Stimulated activated CD4-positive, alpha-beta T cell treated with anti-CD3 and anti-CD28 coated beads, Interleukin-12 subunit alpha, Interleukin-12 subunit beta, amount 100 ng/mL, for 48 hours (primary cell): ENCODE data around the gene ASTN1.

Experiments used
- DNase-seq, 3 donors: peaks; one replicate each; pipeline ENCODE4 v3.0.0-alpha.2; 2020; ENCODE audit warnings: low read depth in 2 of 3, low spot score in 1 of 3

ASTN1 gene

DNA sequence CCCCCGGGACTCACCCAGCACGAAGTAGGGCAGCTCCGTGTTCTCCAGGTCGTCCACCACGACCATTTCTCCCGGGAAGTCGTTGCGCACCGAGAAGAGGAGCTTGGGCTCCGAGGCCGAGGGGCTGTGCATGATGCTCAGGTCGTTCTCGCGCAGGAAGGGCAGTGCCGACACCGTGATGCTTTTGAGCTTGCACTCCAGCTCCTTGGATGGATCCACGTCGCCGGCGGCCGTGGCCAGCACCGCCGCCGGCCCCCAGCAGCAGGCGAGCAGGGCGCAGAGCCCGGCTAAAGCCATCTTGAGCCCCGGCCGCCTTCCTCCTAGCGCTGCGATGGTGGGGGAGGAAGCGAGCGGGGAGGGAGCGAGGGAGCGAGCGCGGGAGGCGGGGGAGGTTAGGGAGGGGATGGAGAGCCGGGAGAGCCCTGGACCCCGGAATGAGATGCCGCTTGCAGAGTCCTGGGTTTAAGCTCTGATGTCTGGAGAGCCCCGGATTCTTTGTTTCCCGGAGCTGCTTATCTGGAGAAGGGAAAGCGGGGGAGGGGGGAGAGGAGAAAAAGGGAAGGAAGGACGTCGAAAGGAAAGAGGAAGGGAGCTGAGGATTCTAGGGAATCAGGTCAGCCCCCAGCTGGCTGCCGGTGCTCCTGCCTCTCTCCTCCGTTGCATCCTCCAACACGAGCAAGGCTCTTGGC is at the start of gene ASTN1:
ASTN1 (minus strand) TSS at position 333 of the 689 bp plus-strand sequence; CDS start at position 297, 36 bp downstream.
- no peak for DNase-seq

DNA sequence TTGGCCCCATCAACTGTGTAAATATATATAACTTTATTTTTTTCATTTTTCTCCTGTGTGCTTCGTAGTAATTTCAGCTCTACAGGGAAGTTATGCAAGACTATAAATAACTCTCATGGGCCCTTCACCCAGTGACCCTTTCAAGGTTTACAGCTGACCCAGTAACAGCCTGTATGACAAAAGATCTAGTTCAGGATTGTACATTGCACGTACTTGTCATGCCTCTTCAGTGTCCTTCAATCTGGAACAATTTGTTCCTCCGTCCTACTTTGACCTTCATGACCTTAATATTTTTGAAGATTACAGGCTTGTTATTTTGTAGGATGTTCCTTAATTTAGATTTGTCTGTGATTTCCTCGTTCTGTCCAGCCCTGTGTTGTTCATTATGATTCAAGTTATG is 46.7 kb upstream of the ASTN1 start:
- no peak for DNase-seq

- DNase-seq: no peak
These were observed 45.6 kb upstream of the ASTN1 start for GRCh38 chr1:177210071-177210470.

DNA sequence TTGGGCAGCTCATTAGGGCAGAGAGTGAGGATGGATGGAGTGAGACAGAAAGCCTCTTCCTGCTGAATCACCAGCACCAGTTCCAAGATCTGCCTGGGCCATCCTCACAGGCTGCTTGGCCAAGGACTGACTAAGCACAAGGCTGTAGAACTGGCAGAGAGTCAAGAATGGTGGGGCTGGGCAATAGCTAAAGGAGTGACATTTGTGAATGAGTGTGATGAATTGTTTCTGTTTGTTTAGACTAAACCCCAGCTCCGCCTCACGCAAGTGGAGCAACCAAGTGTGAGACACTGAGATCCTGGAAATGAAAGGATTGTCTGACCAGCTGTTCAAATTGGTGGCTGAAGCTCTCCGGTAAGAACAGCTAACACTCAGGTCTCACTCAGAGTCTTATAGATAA is 44.8 kb upstream of the ASTN1 start:
- DNase-seq: no peak

GRCh38 chr1:177208920-177209319 is 44.4 kb upstream of the ASTN1 start:
- no peak for DNase-seq

GRCh38 chr1:177206831-177207355 is 42.4 kb upstream of the ASTN1 start:
- no peak for DNase-seq

GRCh38 chr1:177200290-177200689 is 35.8 kb upstream of the ASTN1 start:
- no peak for DNase-seq

- DNase-seq: no peak
These were observed 33.7 kb upstream of the ASTN1 start for GRCh38 chr1:177198243-177198642.

DNA sequence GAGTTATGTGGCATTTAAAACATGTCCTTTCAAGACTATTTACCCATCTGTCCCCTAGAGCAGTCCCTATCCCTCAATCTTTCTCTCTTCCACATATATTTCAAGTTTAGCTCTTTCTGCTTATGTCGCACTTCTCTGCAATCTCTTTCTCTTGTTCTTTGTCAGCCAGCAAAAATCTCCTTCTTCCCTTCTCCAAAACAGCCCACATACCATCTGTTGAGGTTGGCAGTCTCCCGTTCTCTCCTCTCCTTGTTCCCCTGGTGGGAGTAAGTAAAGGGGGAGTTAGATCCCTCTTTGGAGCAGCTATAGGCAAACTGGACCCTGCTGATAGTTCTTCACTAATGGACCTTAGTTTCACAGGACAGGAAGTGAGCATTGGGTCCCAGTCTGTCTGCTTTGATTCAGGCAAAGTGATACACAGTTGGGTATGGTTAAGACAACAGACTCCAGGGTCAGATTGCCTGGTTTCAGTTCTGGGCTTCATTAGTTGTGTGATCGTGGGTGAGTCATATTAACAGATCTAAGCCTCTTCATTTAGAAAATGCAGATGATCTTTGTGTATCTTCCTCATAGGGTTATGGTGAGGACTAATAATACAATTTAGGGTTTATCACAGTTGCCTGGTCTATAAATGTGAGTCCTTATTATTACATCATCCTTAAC is 25.9 kb upstream of the ASTN1 start:
- no peak for DNase-seq

DNA sequence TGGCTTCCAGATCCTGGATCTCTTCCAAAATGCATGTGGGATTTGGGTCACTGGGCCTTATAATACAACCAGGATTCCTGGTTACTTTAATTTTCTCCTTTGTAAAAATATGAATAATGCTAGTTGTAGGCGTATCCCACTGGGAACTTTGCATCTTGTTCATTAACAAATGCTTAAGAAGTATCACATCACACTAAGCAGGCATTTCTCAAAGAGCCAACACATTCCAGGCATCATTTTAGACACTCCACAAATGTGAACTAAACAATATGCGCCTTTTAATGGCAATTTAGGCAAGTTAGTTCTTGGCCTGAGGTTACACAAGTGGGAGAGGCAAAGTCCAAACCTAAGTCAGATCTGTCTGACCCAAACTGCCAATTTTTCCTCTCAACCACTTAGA is 22.1 kb upstream of the ASTN1 start:
- DNase-seq: no peak

- DNase-seq: no peak
These were observed 20.7 kb upstream of the ASTN1 start for GRCh38 chr1:177185209-177185608.

DNA sequence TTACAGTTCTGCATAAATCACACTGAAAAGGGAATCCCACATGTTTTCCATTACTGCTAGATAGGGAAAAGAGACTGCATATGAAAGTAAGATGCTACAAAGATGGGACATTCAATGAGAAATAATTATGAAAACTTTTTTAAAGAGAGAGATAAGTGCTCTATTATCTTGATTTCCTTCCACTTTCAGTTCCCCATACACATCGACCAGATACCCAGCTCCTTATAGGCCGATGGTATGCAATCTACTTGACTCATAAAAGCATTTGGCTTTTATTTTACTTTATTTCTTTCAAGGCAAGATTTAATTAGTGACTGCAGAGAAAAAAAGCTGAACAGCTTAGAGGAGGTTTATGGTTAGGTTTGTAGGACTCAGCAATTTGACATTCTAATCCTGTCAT is 19.3 kb upstream of the ASTN1 start:
- no peak for DNase-seq

- DNase-seq: peak; percentile 9 to 34 (median 10)
These were observed 17.2 kb upstream of the ASTN1 start for GRCh38 chr1:177181631-177182291.

DNA sequence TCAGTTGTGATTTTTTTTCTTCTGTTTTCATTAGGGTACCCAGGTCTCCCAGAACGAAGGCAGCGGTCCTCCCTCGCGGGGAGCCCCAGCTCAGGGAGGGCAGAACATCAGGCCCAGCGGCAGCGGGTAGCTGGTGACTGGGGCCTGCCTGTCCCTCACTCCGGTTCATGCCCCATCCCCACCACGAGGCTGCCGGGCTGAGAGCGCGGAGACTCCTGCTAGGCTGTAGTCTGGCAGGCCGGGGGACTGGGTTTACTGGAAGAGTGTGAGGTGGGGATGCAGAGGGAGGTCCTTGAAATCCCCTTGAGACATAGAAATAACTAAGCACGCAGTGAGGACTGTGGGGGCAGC is 16.7 kb upstream of the ASTN1 start:
- no peak for DNase-seq

GRCh38 chr1:177174921-177175634 is 10.6 kb upstream of the ASTN1 start:
- no peak for DNase-seq

DNA sequence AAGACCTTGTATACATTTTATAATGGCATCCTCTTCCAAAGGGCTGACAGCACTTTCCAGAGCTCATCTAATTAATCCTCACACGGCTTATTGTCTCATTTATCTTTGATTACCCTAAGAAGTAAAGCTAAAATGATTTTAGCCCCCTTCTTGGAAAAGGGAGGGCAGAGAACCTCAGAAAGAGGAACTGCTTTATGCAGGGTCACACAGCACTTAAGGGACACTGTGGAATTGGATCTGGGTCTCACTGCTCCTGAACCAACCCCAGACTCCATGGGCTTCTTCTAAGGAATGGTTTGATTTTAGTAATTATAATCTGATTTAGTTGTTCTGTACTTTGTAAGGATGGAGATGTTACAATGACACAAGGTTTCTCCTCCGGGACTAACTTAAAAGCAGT is 9.5 kb upstream of the ASTN1 start:
- DNase-seq: no peak

GRCh38 chr1:177172866-177173265 is 8.4 kb upstream of the ASTN1 start:
- DNase-seq: no peak

- no peak for DNase-seq
These were observed 7.8 kb upstream of the ASTN1 start for GRCh38 chr1:177172272-177172671.

DNA sequence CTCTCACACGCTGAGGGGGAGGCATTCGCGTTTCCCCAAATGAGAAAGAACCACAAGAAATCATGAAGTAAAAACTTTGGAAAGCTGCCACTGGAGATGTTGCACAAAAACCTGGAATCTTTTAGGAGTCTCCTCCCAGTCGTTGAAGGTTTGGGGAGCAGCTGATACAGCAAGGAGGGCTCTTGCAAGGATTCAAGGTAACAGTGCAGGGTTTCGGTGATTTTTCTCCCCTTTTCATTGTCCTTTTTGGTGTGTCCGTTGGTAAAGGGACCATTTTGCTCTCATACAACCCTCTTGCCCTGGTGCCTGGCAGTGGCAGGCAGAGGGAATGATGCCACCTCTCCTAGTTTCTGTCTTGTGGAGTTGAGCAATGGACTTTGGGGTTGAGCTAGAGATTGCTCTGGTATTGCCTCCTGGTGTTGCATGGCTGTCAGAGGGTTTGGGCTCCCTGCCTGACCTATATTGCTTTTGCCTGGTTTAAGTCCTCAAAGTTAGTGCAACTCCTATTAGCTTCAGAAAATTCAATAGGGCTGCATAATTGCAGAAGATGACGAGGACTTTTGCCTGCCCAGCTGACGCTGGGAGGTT is 7.1 kb upstream of the ASTN1 start:
- no peak for DNase-seq

DNA sequence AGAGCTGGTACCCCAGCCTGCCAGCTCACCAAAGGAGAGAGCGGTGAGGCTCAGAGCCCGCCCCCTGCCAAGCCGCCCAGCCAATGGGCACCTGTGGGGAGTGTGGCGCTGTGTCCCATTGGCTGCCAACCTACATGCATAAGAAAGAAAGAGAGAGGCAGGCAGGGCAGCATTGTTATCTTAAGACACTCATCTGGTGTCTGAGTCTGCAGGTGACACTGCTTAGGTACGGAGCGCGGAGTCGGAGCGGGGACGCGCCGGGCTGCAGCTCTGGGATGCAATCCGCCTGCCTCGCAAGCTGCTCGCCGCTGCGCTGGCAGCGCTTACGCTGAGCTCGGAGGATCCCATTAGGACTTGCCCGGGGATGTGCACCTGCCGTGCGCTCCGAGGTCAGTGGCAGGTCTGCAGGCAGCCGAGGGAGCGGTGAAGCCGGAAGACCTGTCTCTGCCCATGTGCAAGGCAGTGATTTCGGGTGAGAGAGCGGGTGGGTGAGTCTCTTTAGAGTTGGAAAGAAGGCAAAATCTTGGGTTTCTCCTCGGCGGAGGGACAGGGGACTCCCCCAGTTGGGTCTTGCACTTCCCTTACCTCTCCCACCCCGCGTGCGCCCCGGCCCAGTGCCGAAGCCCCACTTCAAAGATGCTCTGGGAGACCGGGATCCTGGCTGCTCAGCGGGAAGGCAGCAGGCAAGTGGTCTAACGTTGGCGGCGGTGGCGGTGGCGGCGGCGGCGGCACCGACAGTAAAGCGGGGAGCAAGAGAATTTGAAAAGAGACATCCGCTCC is 6.4 kb upstream of the ASTN1 start, which contains the start of gene BRINP2:
BRINP2 (plus strand) TSS at position 203 of the 780 bp plus-strand sequence. CDS start 58,919 bp downstream, outside the sequence.
- no peak for DNase-seq
